H9 (cell line): ENCODE results near the gene KCNJ12. TPM values are rescaled to one million over a fixed set of nuclear protein-coding genes. Genes with fewer than 3 reads are reported as not detected.

Experiments
- DNase-seq: peaks from one replicate; pipeline ENCODE4 v3.0.0-alpha.2; 2017
- H2AFZ ChIP-seq: one replicate; pipeline ENCODE4 v1.6.1; 2013; ENCODE audit warnings: mild to moderate bottlenecking, low read length, control low read depth, moderate library complexity
- H2AK5ac ChIP-seq: 2 replicates; pipeline ENCODE4 v1.6.1; 2013; ENCODE audit warnings: low read length, control low read depth, mixed read lengths; ENCODE audit not compliant: insufficient read length
- H2BK120ac ChIP-seq: one replicate; pipeline ENCODE4 v1.6.1; 2013; ENCODE audit warnings: low read depth, mild to moderate bottlenecking, low read length, control low read depth, inconsistent platforms; ENCODE audit not compliant: poor library complexity, severe bottlenecking
- H2BK12ac ChIP-seq: 2 replicates; pipeline ENCODE4 v1.6.1; 2013; ENCODE audit warnings: low read length, control low read depth, mixed read lengths, low read depth; ENCODE audit not compliant: insufficient read length
- H2BK15ac ChIP-seq: 2 replicates; pipeline ENCODE4 v1.6.1; 2013; ENCODE audit warnings: low read depth, low read length, control low read depth
- H2BK20ac ChIP-seq: one replicate; pipeline ENCODE4 v1.6.1; 2013; ENCODE audit warnings: low read depth, mild to moderate bottlenecking, low read length, control low read depth, inconsistent platforms; ENCODE audit not compliant: poor library complexity, severe bottlenecking
- H2BK5ac ChIP-seq: 2 replicates; pipeline ENCODE4 v1.6.1; 2013; ENCODE audit warnings: low read length, control low read depth, mixed read lengths; ENCODE audit not compliant: insufficient read length
- H3K14ac ChIP-seq: 2 replicates; pipeline ENCODE4 v1.6.1; 2013; ENCODE audit warnings: low read length, control low read depth; ENCODE audit not compliant: insufficient read depth
- H3K18ac ChIP-seq: 2 replicates; pipeline ENCODE4 v1.6.1; 2013; ENCODE audit warnings: low read depth, mild to moderate bottlenecking, mixed read lengths, low read length, control low read depth; ENCODE audit not compliant: insufficient read length
- H3K23ac ChIP-seq: 2 replicates; pipeline ENCODE4 v1.6.1; 2013; ENCODE audit warnings: low read length, control low read depth, mixed read lengths, low read depth; ENCODE audit not compliant: insufficient read length
- H3K23me2 ChIP-seq: 2 replicates; pipeline ENCODE4 v1.6.1; 2013; ENCODE audit warnings: low read depth, mild to moderate bottlenecking, mixed read lengths, low read length, control low read depth; ENCODE audit not compliant: insufficient read length, poor library complexity, severe bottlenecking
- H3K27ac ChIP-seq: 2 replicates; pipeline ENCODE4 v1.5.1; 2013; ENCODE audit warnings: low read length, control low read depth, mixed read lengths, low read depth; ENCODE audit not compliant: insufficient read length
- H3K27me3 ChIP-seq: 2 replicates; pipeline ENCODE4 v1.6.1; 2013; ENCODE audit warnings: low read length, control low read depth, inconsistent platforms; ENCODE audit not compliant: insufficient read depth
- H3K4ac ChIP-seq: 2 replicates; pipeline ENCODE4 v1.6.1; 2013; ENCODE audit warnings: low read depth, mild to moderate bottlenecking, control low read depth, inconsistent platforms, low read length, moderate library complexity
- H3K4me1 ChIP-seq: 2 replicates; pipeline ENCODE4 v1.6.1; 2013; ENCODE audit warnings: low read length, control low read depth, inconsistent platforms; ENCODE audit not compliant: insufficient read depth
- H3K4me2 ChIP-seq: 2 replicates; pipeline ENCODE4 v1.6.1; 2013; ENCODE audit warnings: low read length, control low read depth, mixed read lengths; ENCODE audit not compliant: insufficient read length, insufficient read depth
- H3K56ac ChIP-seq: 2 replicates; pipeline ENCODE4 v1.6.1; 2013; ENCODE audit warnings: low read depth, mild to moderate bottlenecking, mixed read lengths, low read length, control low read depth; ENCODE audit not compliant: insufficient read length
- H3K79me1 ChIP-seq: 2 replicates; pipeline ENCODE4 v1.6.1; 2013; ENCODE audit warnings: low read depth, mild to moderate bottlenecking, moderate library complexity, low read length, control low read depth, inconsistent platforms; ENCODE audit not compliant: insufficient read depth, poor library complexity, severe bottlenecking
- H3K79me2 ChIP-seq: 2 replicates; pipeline ENCODE4 v1.6.1; 2013; ENCODE audit warnings: low read length, control low read depth, inconsistent platforms; ENCODE audit not compliant: insufficient read depth
- H3K9ac ChIP-seq: 2 replicates; pipeline ENCODE4 v1.6.1; 2013; ENCODE audit warnings: low read length, control low read depth, mixed read lengths; ENCODE audit not compliant: insufficient read length; ENCODE audit errors: extremely low read depth
- H3K9me3 ChIP-seq: one replicate; pipeline ENCODE4 v1.6.1; 2013; ENCODE audit warnings: low read depth, low read length, inconsistent platforms; ENCODE audit not compliant: control insufficient read depth
- H3T11ph ChIP-seq: one replicate; pipeline ENCODE4 v1.6.1; 2013; ENCODE audit warnings: mild to moderate bottlenecking, low read length, control low read depth, inconsistent platforms
- H4K20me1 ChIP-seq: one replicate; pipeline ENCODE4 v1.6.1; 2013; ENCODE audit not compliant: control insufficient read depth, insufficient read length, insufficient read depth
- H4K5ac ChIP-seq: 2 replicates; pipeline ENCODE4 v1.6.1; 2013; ENCODE audit warnings: low read depth, mild to moderate bottlenecking, mixed read lengths, low read length, control low read depth; ENCODE audit not compliant: insufficient read length
- H4K8ac ChIP-seq: replicated peaks from 2 replicates; pipeline ENCODE4 v1.6.1; 2013; ENCODE audit warnings: low read length, control low read depth, mixed read lengths, low read depth; ENCODE audit not compliant: insufficient read length
- H4K91ac ChIP-seq: 2 replicates; pipeline ENCODE4 v1.6.1; 2013; ENCODE audit warnings: low read depth, mild to moderate bottlenecking, moderate library complexity, mixed read lengths, low read length, control low read depth; ENCODE audit not compliant: insufficient read length
- H3K27ac Mint-ChIP-seq, 3 experiments: 2 replicates in 2 of 3; 3 replicates in 1 of 3; pipeline ENCODE4 v1.8.0; 2020 to 2021; ENCODE audit warnings: mixed read lengths in 3 of 3, mild to moderate bottlenecking in 1 of 3, moderate library complexity in 1 of 3
- H3K27me3 Mint-ChIP-seq: 2 replicates; pipeline ENCODE4 v1.8.0; 2021; ENCODE audit warnings: low read depth, mild to moderate bottlenecking, moderate library complexity, mixed read lengths
- H3K36me3 Mint-ChIP-seq, 3 experiments: 2 replicates in 2 of 3; 3 replicates in 1 of 3; pipeline ENCODE4 v1.8.0; 2020 to 2021; ENCODE audit warnings: low read depth in 3 of 3, mixed read lengths in 3 of 3; ENCODE audit not compliant: insufficient read depth in 1 of 3
- H3K4me1 Mint-ChIP-seq, 2 experiments: 2 replicates each; pipeline ENCODE4 v1.8.0; 2020; ENCODE audit warnings: mixed read lengths in 2 of 2
- H3K4me3 Mint-ChIP-seq, 2 experiments: 2 replicates in 1 of 2; 3 replicates in 1 of 2; pipeline ENCODE4 v1.8.0; 2020 to 2021; ENCODE audit warnings: mild to moderate bottlenecking in 2 of 2, mixed read lengths in 2 of 2, moderate library complexity in 1 of 2
- H3K9me3 Mint-ChIP-seq, 2 experiments: 2 replicates in 1 of 2; 3 replicates in 1 of 2; pipeline ENCODE4 v1.8.0; 2020; ENCODE audit warnings: mild to moderate bottlenecking in 2 of 2, mixed read lengths in 2 of 2, moderate library complexity in 1 of 2
- CTCF ChIP-seq: fragments of 200-600 bp; sonication (generic); conservative IDR thresholded peaks from 3 replicates; pipeline ENCODE4 v1.8.0; 2021; ENCODE audit warnings: antibody characterized with exemption, mild to moderate bottlenecking
- WGBS: extraction: QIAGEN DNeasy Blood & Tissue Kit; methylation state at CpG from one replicate; pipeline ENCODE4 v1.1.7; 2013; ENCODE audit warnings: missing lambda C conversion rate, low lambda C conversion rate, mixed read lengths; ENCODE audit not compliant: insufficient read length; ENCODE audit errors: extremely low coverage; 5-methylcytosine and 5-hydroxymethylcytosine counted together
- total RNA-seq: library from RNA; stranded (reverse); gene quantifications from 2 replicates; pipeline ENCODE4 v1.2.1, GENCODE V29; 2021

KCNJ12 gene
- total RNA-seq, 1 experiment from 2014 or later, result 0.39 TPM

GRCh38 chr17:21357281-21357680 lies 18.9 kb upstream of the KCNJ12 start:
- Mint-ChIP-seq H3K36me3 (no peaks in the 10 kb centered on the region), H3K4me1 (peaks cover 23 to 28% of the 10 kb centered on the region in 2 experiments), H3K9me3 (no peaks in the 10 kb centered on the region; a peak in 1 of 5 replicates), H3K27ac (no peak overlapping the region), H3K27me3 (peaks cover 14% of the 10 kb centered on the region), H3K4me3 (no peak overlapping the region)
- Histone ChIP-seq H4K8ac (no peak overlapping the region), H2BK120ac (no peak overlapping the region), H3K14ac (no peak overlapping the region), H4K20me1 (no peaks in the 10 kb centered on the region), H2AK5ac (no peak overlapping the region), H3K4ac (no peak overlapping the region), H3K79me2 (no peaks in the 10 kb centered on the region), H3K23me2 (no peaks in the 10 kb centered on the region), H2AFZ (no peak overlapping the region), H4K5ac (no peak overlapping the region), H3K27me3 (no peaks in the 10 kb centered on the region), H3K9me3 (no peaks in the 10 kb centered on the region), H2BK20ac (no peak overlapping the region), H3K18ac (no peak overlapping the region), H3K56ac (no peak overlapping the region), H2BK12ac (no peak overlapping the region), H3K4me2 (no peak overlapping the region), H4K91ac (no peak overlapping the region), H3K4me1 (no peaks in the 10 kb centered on the region; the same call in 1 of the 2 replicates), H3K9ac (no peak overlapping the region), H2BK15ac (no peak overlapping the region), H3T11ph (no peak overlapping the region), H3K27ac (no peak overlapping the region), H3K79me1 (no peaks in the 10 kb centered on the region), H2BK5ac (no peak overlapping the region), H3K23ac (no peak overlapping the region)
- no CpG with 5 or more reads among the region's 5 CpGs for WGBS
- DNase-seq, result no peak
- TF ChIP-seq CTCF, result no peak
